AG09309 (cell line): ENCODE data around the gene MPP3.

Source experiments
- DNase-seq: peaks from one replicate; pipeline ENCODE4 v3.0.0-alpha.2; 2010; ENCODE audit warnings: low read depth
- H3K4me3 ChIP-seq: 2 replicates; pipeline ENCODE4 v1.5.1; 2011; ENCODE audit warnings: mild to moderate bottlenecking, low read depth, low read length, moderate library complexity; ENCODE audit not compliant: control insufficient read depth
- CTCF ChIP-seq: IDR thresholded peaks from 2 replicates; pipeline ENCODE4 v1.5.1; 2011; ENCODE audit warnings: mild to moderate bottlenecking, low read depth, low read length, inconsistent platforms; ENCODE audit not compliant: insufficient read depth, control insufficient read depth; ENCODE audit errors: missing control alignments

The MPP3 gene

GRCh38 chr17:43877451-43878155, 44.7 kb upstream of the MPP3 start:
- no peak overlapping the region for H3K4me3 ChIP-seq
- no peak for TF ChIP-seq CTCF

GRCh38 chr17:43877031-43877430, 44.1 kb upstream of the MPP3 start:
- H3K4me3 ChIP-seq, result no peak overlapping the region
- DNase-seq, result no peak
- no peak for TF ChIP-seq CTCF

More at GRCh38 chr17:43877451-43878155, 44.7 kb upstream of the MPP3 start:
- DNase-seq, result no peak

DNA sequence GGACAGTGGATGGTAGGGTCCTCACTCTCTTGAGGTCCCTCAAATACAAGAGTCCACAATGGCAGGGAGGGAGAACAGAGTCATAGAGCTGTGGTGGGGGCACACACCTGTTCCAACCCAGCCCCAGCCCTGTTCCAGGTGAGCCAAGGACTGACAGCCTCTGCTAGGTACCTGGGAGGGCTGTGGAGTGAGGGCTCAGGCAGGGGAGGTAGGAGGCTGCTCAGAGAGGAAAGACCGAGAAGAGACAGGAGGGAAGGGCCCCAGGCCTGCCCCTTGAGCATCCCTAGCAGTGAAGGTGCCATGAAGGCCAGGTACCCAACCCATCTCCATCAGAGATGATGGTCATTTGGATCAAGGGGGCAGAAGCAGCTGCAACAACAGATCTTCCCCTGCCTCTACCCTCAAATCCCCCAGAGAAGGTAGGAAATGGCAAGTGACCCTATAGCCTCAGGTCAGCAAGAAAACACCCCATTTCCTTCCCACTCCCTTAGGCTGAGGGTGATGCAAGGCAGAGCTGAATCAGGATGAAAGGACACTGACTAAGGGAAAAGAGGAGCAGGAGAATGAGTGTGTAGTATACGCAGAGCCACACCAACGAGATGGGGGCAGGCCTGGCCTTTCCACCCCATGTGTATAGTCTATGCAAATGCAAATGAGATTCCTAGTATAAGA, 42.7 kb upstream of the MPP3 start:
- TF ChIP-seq CTCF, result no peak
- DNase-seq, result no peak
- no peak overlapping the region for H3K4me3 ChIP-seq

- TF ChIP-seq CTCF, result no peak
- no peak for DNase-seq
- H3K4me3 ChIP-seq, result no peak overlapping the region
Observed at GRCh38 chr17:43874293-43874692, 41.3 kb upstream of the MPP3 start.

- TF ChIP-seq CTCF, result no peak
- no peak overlapping the region for H3K4me3 ChIP-seq
- DNase-seq, result no peak
Observed at GRCh38 chr17:43873815-43874214, 40.9 kb upstream of the MPP3 start.

DNA sequence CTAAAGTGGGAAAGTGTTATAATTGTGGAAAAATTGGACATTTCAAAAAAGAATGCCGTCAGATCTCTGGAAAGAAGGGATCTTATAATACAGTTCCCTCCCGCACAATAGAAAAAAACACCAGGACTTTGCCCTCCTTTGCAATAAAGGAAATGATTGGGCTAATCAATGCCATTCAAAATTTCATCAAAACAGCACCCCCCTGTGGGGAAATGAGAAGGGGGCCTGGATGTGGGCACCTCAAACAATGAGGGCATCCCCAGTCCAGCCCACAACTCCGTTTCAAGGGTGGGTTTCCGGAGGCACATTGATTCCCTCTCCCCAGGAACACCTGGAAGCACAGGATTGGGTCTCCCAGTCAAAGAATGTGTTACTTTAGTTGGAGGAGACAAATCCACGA, 40.1 kb upstream of the MPP3 start:
- no peak for DNase-seq
- no peak for TF ChIP-seq CTCF
- H3K4me3 ChIP-seq, result no peak overlapping the region
